ENCODE data around the gene GRID1. TPM values are rescaled to one million over a fixed set of nuclear protein-coding genes. Genes with fewer than 3 reads are reported as not detected.

Gene GRID1
- total RNA-seq, 1 donor from 2014 or later = 0.75 TPM

- H3K9ac ChIP-seq (ENCODE audit: low read length) = no peak overlapping the region
- no peak overlapping the region for H3K4me3 ChIP-seq (ENCODE audit: insufficient read depth, low read depth, low read length)
- Mint-ChIP-seq H3K36me3 (ENCODE audit: low read depth, unreplicated experiment) (peaks cover 1% of the 10 kb centered on the region), H3K27me3 (ENCODE audit: low read depth, unreplicated experiment) (peaks cover 9% of the 10 kb centered on the region), H3K4me3 (ENCODE audit: unreplicated experiment) (no peak overlapping the region), H3K4me1 (ENCODE audit: low read depth, unreplicated experiment) (peaks cover 4% of the 10 kb centered on the region), H3K27ac (ENCODE audit: unreplicated experiment) (no peak overlapping the region), H3K9me3 (ENCODE audit: unreplicated experiment) (peaks cover 7% of the 10 kb centered on the region)
- H3K9me3 ChIP-seq (ENCODE audit: insufficient read depth, low read depth, low read length) = no peaks in the 10 kb centered on the region
- H3K36me3 ChIP-seq (ENCODE audit: insufficient read depth, low read length) = no peaks in the 10 kb centered on the region
- no peak overlapping the region for H3K27ac ChIP-seq (ENCODE audit: low read depth, low read length)
- no peaks in the 10 kb centered on the region for H3K79me2 ChIP-seq (ENCODE audit: insufficient read depth, low read length)
- no peak overlapping the region for H2AFZ ChIP-seq (ENCODE audit: low read depth, low read length)
- no peak overlapping the region for H3K4me2 ChIP-seq (ENCODE audit: low read length)
- DNase-seq (ENCODE audit: low read depth) = no peak
- FAIRE-seq = no peak
- H4K20me1 ChIP-seq (ENCODE audit: insufficient read depth, low read length) = no peaks in the 10 kb centered on the region
- no peaks in the 10 kb centered on the region for H3K27me3 ChIP-seq (ENCODE audit: insufficient read depth, low read length)
- TF ChIP-seq CTCF (IDR thresholded peaks at IDR 0.05; ENCODE audit: insufficient read depth, low read depth, low read length) = no peak
- no peak for TF ChIP-seq EZH2 (IDR thresholded peaks at IDR 0.05; ENCODE audit: insufficient read depth, low read length)
- no peaks in the 10 kb centered on the region for H3K4me1 ChIP-seq (ENCODE audit: insufficient read depth, low read length)
Observed at GRCh38 chr10:86254081-86254480, 112.5 kb downstream of the GRID1 start.

GRCh38 chr10:86253091-86254072 lies 113.2 kb downstream of the GRID1 start:
- peaks cover under 1% of the 10 kb centered on the region for H3K36me3 Mint-ChIP-seq (ENCODE audit: low read depth, unreplicated experiment)
- no peak overlapping the region for H3K4me3 Mint-ChIP-seq (ENCODE audit: unreplicated experiment)
- Histone ChIP-seq H3K4me1 (ENCODE audit: insufficient read depth, low read length) (no peaks in the 10 kb centered on the region), H3K79me2 (ENCODE audit: insufficient read depth, low read length) (no peaks in the 10 kb centered on the region), H3K27ac (ENCODE audit: low read depth, low read length) (no peak overlapping the region), H3K27me3 (ENCODE audit: insufficient read depth, low read length) (no peaks in the 10 kb centered on the region), H2AFZ (ENCODE audit: low read depth, low read length) (no peak overlapping the region), H3K4me3 (ENCODE audit: insufficient read depth, low read depth, low read length) (no peak overlapping the region), H3K36me3 (ENCODE audit: insufficient read depth, low read length) (no peaks in the 10 kb centered on the region), H3K9ac (ENCODE audit: low read length) (no peak overlapping the region), H3K4me2 (ENCODE audit: low read length) (no peak overlapping the region), H4K20me1 (ENCODE audit: insufficient read depth, low read length) (no peaks in the 10 kb centered on the region), H3K9me3 (ENCODE audit: insufficient read depth, low read depth, low read length) (no peaks in the 10 kb centered on the region)
- DNase-seq (ENCODE audit: low read depth) (no peak), FAIRE-seq (no peak)
- H3K9me3 Mint-ChIP-seq (ENCODE audit: unreplicated experiment) = peaks cover 7% of the 10 kb centered on the region
- peaks cover 1% of the 10 kb centered on the region for H3K4me1 Mint-ChIP-seq (ENCODE audit: low read depth, unreplicated experiment)
- H3K27me3 Mint-ChIP-seq (ENCODE audit: low read depth, unreplicated experiment) = peaks cover 9% of the 10 kb centered on the region
- no peak overlapping the region for H3K27ac Mint-ChIP-seq (ENCODE audit: unreplicated experiment)
- TF ChIP-seq EZH2 (IDR thresholded peaks at IDR 0.05; ENCODE audit: insufficient read depth, low read length) (no peak), CTCF (IDR thresholded peaks at IDR 0.05; ENCODE audit: insufficient read depth, low read depth, low read length) (no peak)

- H3K4me3 Mint-ChIP-seq (ENCODE audit: unreplicated experiment) = no peak overlapping the region
- H3K27ac Mint-ChIP-seq (ENCODE audit: unreplicated experiment) = no peak overlapping the region
Observed at GRCh38 chr10:86252556-86252955, 114.0 kb downstream of the GRID1 start.

More at GRCh38 chr10:86252556-86252955, 114.0 kb downstream of the GRID1 start:
- Mint-ChIP-seq H3K4me1 (ENCODE audit: low read depth, unreplicated experiment) (no peaks in the 10 kb centered on the region), H3K9me3 (ENCODE audit: unreplicated experiment) (peaks cover 7% of the 10 kb centered on the region), H3K36me3 (ENCODE audit: low read depth, unreplicated experiment) (no peaks in the 10 kb centered on the region), H3K27me3 (ENCODE audit: low read depth, unreplicated experiment) (peaks cover 10% of the 10 kb centered on the region)
- no peaks in the 10 kb centered on the region for H3K9me3 ChIP-seq (ENCODE audit: insufficient read depth, low read depth, low read length)
- H3K79me2 ChIP-seq (ENCODE audit: insufficient read depth, low read length) = no peaks in the 10 kb centered on the region
- H3K27me3 ChIP-seq (ENCODE audit: insufficient read depth, low read length) = no peaks in the 10 kb centered on the region
- no peak overlapping the region for H3K27ac ChIP-seq (ENCODE audit: low read depth, low read length)
- H3K4me2 ChIP-seq (ENCODE audit: low read length) = no peak overlapping the region
- no peak overlapping the region for H3K4me3 ChIP-seq (ENCODE audit: insufficient read depth, low read depth, low read length)
- TF ChIP-seq CTCF (IDR thresholded peaks at IDR 0.05; ENCODE audit: insufficient read depth, low read depth, low read length) (no peak), EZH2 (IDR thresholded peaks at IDR 0.05; ENCODE audit: insufficient read depth, low read length) (no peak)
- no peak overlapping the region for H2AFZ ChIP-seq (ENCODE audit: low read depth, low read length)
- no peaks in the 10 kb centered on the region for H4K20me1 ChIP-seq (ENCODE audit: insufficient read depth, low read length)
- no peak for FAIRE-seq
- no peaks in the 10 kb centered on the region for H3K4me1 ChIP-seq (ENCODE audit: insufficient read depth, low read length)
- DNase-seq (ENCODE audit: low read depth) = no peak
- no peaks in the 10 kb centered on the region for H3K36me3 ChIP-seq (ENCODE audit: insufficient read depth, low read length)
- H3K9ac ChIP-seq (ENCODE audit: low read length) = no peak overlapping the region
